ENCODE data around the gene RASL11B.

DNA sequence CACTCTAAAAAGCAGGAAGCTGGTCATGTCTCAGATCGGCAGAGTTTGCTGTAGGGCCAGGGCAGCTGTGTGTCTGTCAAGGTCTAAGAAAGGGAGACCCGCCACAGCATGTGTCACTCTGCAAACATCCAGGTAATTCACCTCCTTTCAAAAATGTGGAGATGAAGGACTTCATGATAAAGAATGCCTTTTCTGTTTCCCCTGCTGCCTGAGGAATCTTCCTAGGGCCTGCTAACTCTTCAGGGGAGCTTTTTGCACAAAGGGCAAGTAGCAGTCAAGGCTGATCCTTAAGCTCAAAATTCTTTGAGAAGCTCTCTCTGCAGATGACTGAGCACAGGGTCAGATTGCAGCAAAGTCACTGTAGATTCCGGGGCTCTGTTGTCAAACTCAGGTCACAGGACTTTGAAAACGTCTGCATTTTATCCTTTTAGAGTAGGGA is 21.1 kb downstream of the RASL11B start:
- TF ChIP-seq CTCF (IDR thresholded peaks at IDR 0.05) (no peak), EZH2 (IDR thresholded peaks at IDR 0.05; ENCODE audit: borderline replicate concordance, insufficient read depth, low read depth, low read length, poor library complexity, severe bottlenecking) (no peak)
